Inferior parietal cortex (tissue), 1 donor: ENCODE results near the gene ABCA1.
"Not testable (repeated sequence)": the region's sequence is repeated elsewhere in the genome, so short reads cannot be mapped to it uniquely, and the experiment has no call there.

Experiments
- DNase-seq: peaks from one replicate; pipeline ENCODE4 v3.0.0-alpha.2; 2016; ENCODE audit errors: extremely low spot score

The ABCA1 gene

GRCh38 chr9:104906441-104907277 lies 21.3 kb downstream of the ABCA1 start:
- DNase-seq = no peak

GRCh38 chr9:104905931-104906330 lies 22.0 kb downstream of the ABCA1 start:
- DNase-seq = no peak

GRCh38 chr9:104905153-104905901 lies 22.6 kb downstream of the ABCA1 start:
- DNase-seq = no peak

GRCh38 chr9:104903609-104904008 lies 24.3 kb downstream of the ABCA1 start:
- no peak for DNase-seq

- DNase-seq = no peak
These were observed 27.1 kb downstream of the ABCA1 start for GRCh38 chr9:104900871-104901270.

- no peak for DNase-seq
These were observed 27.6 kb downstream of the ABCA1 start for GRCh38 chr9:104900324-104900723.

GRCh38 chr9:104899759-104900247 lies 28.2 kb downstream of the ABCA1 start:
- no peak for DNase-seq

- DNase-seq = not testable (repeated sequence)
These were observed 29.6 kb downstream of the ABCA1 start for GRCh38 chr9:104898376-104898775.

- no peak for DNase-seq
These were observed 31.8 kb downstream of the ABCA1 start for GRCh38 chr9:104896131-104896530.

GRCh38 chr9:104895572-104895971 lies 32.4 kb downstream of the ABCA1 start:
- no peak for DNase-seq

GRCh38 chr9:104892701-104893100 lies 35.3 kb downstream of the ABCA1 start:
- no peak for DNase-seq

GRCh38 chr9:104890433-104890770 lies 37.6 kb downstream of the ABCA1 start:
- DNase-seq = no peak

GRCh38 chr9:104885818-104886709 lies 41.9 kb downstream of the ABCA1 start:
- no peak for DNase-seq

- no peak for DNase-seq
These were observed 44.8 kb downstream of the ABCA1 start for GRCh38 chr9:104883169-104883568.

- no peak for DNase-seq
These were observed 45.4 kb downstream of the ABCA1 start for GRCh38 chr9:104882566-104882965.

- DNase-seq = no peak
These were observed 45.9 kb downstream of the ABCA1 start for GRCh38 chr9:104882086-104882485.

- no peak for DNase-seq
These were observed 48.2 kb downstream of the ABCA1 start for GRCh38 chr9:104879555-104880309.

- DNase-seq = no peak
These were observed 51.4 kb downstream of the ABCA1 start for GRCh38 chr9:104876587-104876986.

GRCh38 chr9:104875897-104876296 lies 52.1 kb downstream of the ABCA1 start:
- no peak for DNase-seq

- DNase-seq = no peak
These were observed 52.6 kb downstream of the ABCA1 start for GRCh38 chr9:104875320-104875719.

GRCh38 chr9:104873489-104873850 lies 54.5 kb downstream of the ABCA1 start:
- no peak for DNase-seq
